ENCODE results near the gene UMODL1.

GRCh38 chr21:42165901-42166300 is 94.8 kb downstream of the UMODL1 start:
- TF ChIP-seq, protein P1, sequence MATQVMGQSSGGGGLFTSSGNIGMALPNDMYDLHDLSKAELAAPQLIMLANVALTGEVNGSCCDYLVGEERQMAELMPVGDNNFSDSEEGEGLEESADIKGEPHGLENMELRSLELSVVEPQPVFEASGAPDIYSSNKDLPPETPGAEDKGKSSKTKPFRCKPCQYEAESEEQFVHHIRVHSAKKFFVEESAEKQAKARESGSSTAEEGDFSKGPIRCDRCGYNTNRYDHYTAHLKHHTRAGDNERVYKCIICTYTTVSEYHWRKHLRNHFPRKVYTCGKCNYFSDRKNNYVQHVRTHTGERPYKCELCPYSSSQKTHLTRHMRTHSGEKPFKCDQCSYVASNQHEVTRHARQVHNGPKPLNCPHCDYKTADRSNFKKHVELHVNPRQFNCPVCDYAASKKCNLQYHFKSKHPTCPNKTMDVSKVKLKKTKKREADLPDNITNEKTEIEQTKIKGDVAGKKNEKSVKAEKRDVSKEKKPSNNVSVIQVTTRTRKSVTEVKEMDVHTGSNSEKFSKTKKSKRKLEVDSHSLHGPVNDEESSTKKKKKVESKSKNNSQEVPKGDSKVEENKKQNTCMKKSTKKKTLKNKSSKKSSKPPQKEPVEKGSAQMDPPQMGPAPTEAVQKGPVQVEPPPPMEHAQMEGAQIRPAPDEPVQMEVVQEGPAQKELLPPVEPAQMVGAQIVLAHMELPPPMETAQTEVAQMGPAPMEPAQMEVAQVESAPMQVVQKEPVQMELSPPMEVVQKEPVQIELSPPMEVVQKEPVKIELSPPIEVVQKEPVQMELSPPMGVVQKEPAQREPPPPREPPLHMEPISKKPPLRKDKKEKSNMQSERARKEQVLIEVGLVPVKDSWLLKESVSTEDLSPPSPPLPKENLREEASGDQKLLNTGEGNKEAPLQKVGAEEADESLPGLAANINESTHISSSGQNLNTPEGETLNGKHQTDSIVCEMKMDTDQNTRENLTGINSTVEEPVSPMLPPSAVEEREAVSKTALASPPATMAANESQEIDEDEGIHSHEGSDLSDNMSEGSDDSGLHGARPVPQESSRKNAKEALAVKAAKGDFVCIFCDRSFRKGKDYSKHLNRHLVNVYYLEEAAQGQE (IDR thresholded peaks at IDR 0.05; ENCODE audit: low read depth, low read length): no peak
- TF ChIP-seq SMC3 (IDR thresholded peaks at IDR 0.05; ENCODE audit: borderline replicate concordance, low read length) (no peak), CREM (IDR thresholded peaks at IDR 0.05; ENCODE audit: low read depth) (no peak), DPF2 (IDR thresholded peaks at IDR 0.05) (no peak), POLR2A (IDR thresholded peaks at IDR 0.05; ENCODE audit: low read depth, low read length) (no peak), RFX5 (IDR thresholded peaks at IDR 0.05; ENCODE audit: low read depth, low read length) (no peak), EP300 (IDR thresholded peaks at IDR 0.05; ENCODE audit: borderline replicate concordance in 1 of 2, control insufficient read depth in 1 of 2, low read depth in 2 of 2, low read length in 2 of 2) (no peak), GATAD2B (conservative IDR thresholded peaks at IDR 0.05; ENCODE audit: low read depth) (no peak)
- TF ChIP-seq, protein P2, sequence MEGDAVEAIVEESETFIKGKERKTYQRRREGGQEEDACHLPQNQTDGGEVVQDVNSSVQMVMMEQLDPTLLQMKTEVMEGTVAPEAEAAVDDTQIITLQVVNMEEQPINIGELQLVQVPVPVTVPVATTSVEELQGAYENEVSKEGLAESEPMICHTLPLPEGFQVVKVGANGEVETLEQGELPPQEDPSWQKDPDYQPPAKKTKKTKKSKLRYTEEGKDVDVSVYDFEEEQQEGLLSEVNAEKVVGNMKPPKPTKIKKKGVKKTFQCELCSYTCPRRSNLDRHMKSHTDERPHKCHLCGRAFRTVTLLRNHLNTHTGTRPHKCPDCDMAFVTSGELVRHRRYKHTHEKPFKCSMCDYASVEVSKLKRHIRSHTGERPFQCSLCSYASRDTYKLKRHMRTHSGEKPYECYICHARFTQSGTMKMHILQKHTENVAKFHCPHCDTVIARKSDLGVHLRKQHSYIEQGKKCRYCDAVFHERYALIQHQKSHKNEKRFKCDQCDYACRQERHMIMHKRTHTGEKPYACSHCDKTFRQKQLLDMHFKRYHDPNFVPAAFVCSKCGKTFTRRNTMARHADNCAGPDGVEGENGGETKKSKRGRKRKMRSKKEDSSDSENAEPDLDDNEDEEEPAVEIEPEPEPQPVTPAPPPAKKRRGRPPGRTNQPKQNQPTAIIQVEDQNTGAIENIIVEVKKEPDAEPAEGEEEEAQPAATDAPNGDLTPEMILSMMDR (IDR thresholded peaks at IDR 0.05 in 2 of 3, conservative IDR thresholded peaks at IDR 0.05 in 1 of 3; ENCODE audit: control insufficient read depth in 2 of 3, extremely low read depth in 1 of 3, insufficient read depth in 1 of 3, low read depth in 3 of 3, low read length in 3 of 3): no peak

Measured in GM12878 (cell line).